K562 (cell line): ENCODE data around the gene GARIN5B. TPM values are rescaled to one million over a fixed set of nuclear protein-coding genes. Genes with fewer than 3 reads are reported as not detected.

Experiments used
- ATAC-seq: fragments of 200-7000 bp; cut with Tn5 transposase; 3 replicates; pipeline ENCODE4 v1.9.1; 2020; ENCODE audit warnings: moderate library complexity
- BruUV-seq: library from RNA; stranded (reverse); fragments of 400-500 nt; replicated peaks from 2 replicates; lab custom pipeline; 2021; lab: Mats Ljungman, UMichigan
- CTCF ChIA-PET: fragments of 300-600 bp; formaldehyde crosslinking; extraction: SDS; loops from one replicate; lab custom pipeline; 2021; ENCODE audit warnings: low intra/inter-chr PET ratio; lab: Yijun Ruan, JAX
- POLR2A ChIA-PET: fragments of 300-600, 350-650 bp; sonication (Branson Sonifier 250); formaldehyde crosslinking; extraction: SDS; loops from one replicate; lab custom pipeline; 2021; ENCODE audit warnings: antibody characterized with exemption, inconsistent platforms; lab: Yijun Ruan, JAX
- DNase-seq, 4 experiments: peaks; one replicate each; pipeline versions ENCODE4 v3.0.0 to v3.0.0-alpha.2; 2011 to 2018; ENCODE audit warnings: low spot score in 3 of 4, mixed read lengths in 3 of 4; ENCODE audit errors: extremely low read depth in 1 of 4
- FAIRE-seq: peaks from 2 replicates; lab custom pipeline; 2011; peaks lifted over from hg19 to GRCh38; lab: Jason Lieb, UNC
- H2AFZ ChIP-seq: 2 replicates; pipeline ENCODE4 v1.6.0; 2011; ENCODE audit warnings: low read depth, low read length, control low read depth, inconsistent platforms
- H3K27ac ChIP-seq: fragments of 200-600 bp; 3 replicates; pipeline ENCODE4 v1.8.0; 2011; ENCODE audit warnings: low read depth, mild to moderate bottlenecking, control low read depth, inconsistent platforms, low read length, moderate library complexity, mixed read lengths; ENCODE audit errors: extremely low read depth
- H3K27me3 ChIP-seq, 2 experiments: fragments of 300-600 bp in 1 of 2; 2 replicates in 1 of 2; 3 replicates in 1 of 2; pipeline versions ENCODE4 v1.6.0 to v1.8.0; 2011; ENCODE audit warnings: inconsistent platforms in 2 of 2, low read length in 2 of 2, mild to moderate bottlenecking in 1 of 2, mixed read lengths in 1 of 2, moderate library complexity in 1 of 2; ENCODE audit not compliant: control insufficient read depth in 2 of 2, insufficient read depth in 2 of 2
- H3K36me3 ChIP-seq: fragments of 300-600 bp; 3 replicates; pipeline ENCODE4 v1.8.0; 2011; ENCODE audit warnings: mild to moderate bottlenecking, low read length, inconsistent platforms; ENCODE audit not compliant: control insufficient read depth, insufficient read depth
- H3K4me1 ChIP-seq, 2 experiments: fragments of 200-600 bp in 1 of 2; replicated peaks in 1 of 2; 2 replicates in 1 of 2; 3 replicates in 1 of 2; pipeline versions ENCODE4 v1.5.1 to v1.8.0; 2011; ENCODE audit warnings: inconsistent platforms in 2 of 2, low read length in 2 of 2, mild to moderate bottlenecking in 1 of 2, mixed read lengths in 1 of 2, moderate library complexity in 1 of 2; ENCODE audit not compliant: control insufficient read depth in 2 of 2, insufficient read depth in 2 of 2
- H3K4me2 ChIP-seq: 2 replicates; pipeline ENCODE4 v1.6.1; 2011; ENCODE audit warnings: low read length, control low read depth, inconsistent platforms, mixed read lengths; ENCODE audit not compliant: insufficient read depth
- H3K4me3 ChIP-seq: fragments of 200-600 bp; sonication (generic), shearing (Covaris generic); 2 replicates; pipeline ENCODE4 v1.5.1; 2016; ENCODE audit warnings: control low read depth, inconsistent platforms
- H3K79me2 ChIP-seq: fragments of 200-600 bp; 3 replicates; pipeline ENCODE4 v1.8.0; 2011; ENCODE audit warnings: low read length, inconsistent platforms; ENCODE audit not compliant: control insufficient read depth, insufficient read depth
- H3K9ac ChIP-seq, 2 experiments: 2 replicates each; pipeline versions ENCODE4 v1.6.0 to v1.6.1; 2011; ENCODE audit warnings: low read depth in 2 of 2, low read length in 2 of 2, control low read depth in 1 of 2, inconsistent platforms in 1 of 2, mild to moderate bottlenecking in 1 of 2, mixed read lengths in 1 of 2; ENCODE audit not compliant: insufficient read depth in 1 of 2
- H3K9me1 ChIP-seq: one replicate; pipeline ENCODE4 v1.6.0; 2011; ENCODE audit warnings: inconsistent platforms, mild to moderate bottlenecking, low read length, moderate library complexity; ENCODE audit not compliant: control insufficient read depth, insufficient read depth
- H3K9me3 ChIP-seq: replicated peaks from 2 replicates; pipeline ENCODE4 v1.5.1; 2011; ENCODE audit warnings: low read depth, low read length, inconsistent platforms; ENCODE audit not compliant: control insufficient read depth, insufficient read depth
- H4K20me1 ChIP-seq: replicated peaks from 2 replicates; pipeline ENCODE4 v1.6.1; 2011; ENCODE audit warnings: low read length, inconsistent platforms, mixed read lengths; ENCODE audit not compliant: control insufficient read depth, insufficient read depth
- IFI16 ChIP-seq: fragments of 250-450 bp; sonication (Bioruptor Pico); IDR thresholded peaks from 2 replicates; pipeline ENCODE4 v2.1.2; 2022; ENCODE audit warnings: mild to moderate bottlenecking, inconsistent platforms
- RFX1 ChIP-seq: fragments of 450-650 bp; IDR thresholded peaks from 2 replicates; pipeline ENCODE4 v1.6.1; 2016; ENCODE audit warnings: mild to moderate bottlenecking, moderate library complexity
- SMAD4 ChIP-seq: fragments of 250-450 bp; sonication (Bioruptor Pico); conservative IDR thresholded peaks from 2 replicates; pipeline ENCODE4 v1.8.0; 2021; ENCODE audit warnings: inconsistent platforms, mild to moderate bottlenecking, moderate library complexity
- SNIP1 ChIP-seq: fragments of 450-650 bp; IDR thresholded peaks from 2 replicates; pipeline ENCODE4 v1.7.1; 2017; ENCODE audit warnings: low read depth, mild to moderate bottlenecking
- ZNF253 ChIP-seq: fragments of 250-450 bp; sonication (Bioruptor Pico); conservative IDR thresholded peaks from 2 replicates; pipeline ENCODE4 v1.6.1; 2021; ENCODE audit warnings: mild to moderate bottlenecking
- WGBS: fragments of 100-300 bp; shearing (Covaris generic); methylation state at CpG from one replicate; pipeline ENCODE4 v1.1.6; 2016; ENCODE audit warnings: low coverage, mixed read lengths; ENCODE audit not compliant: insufficient coverage; ENCODE audit errors: missing lambda C conversion rate; 5-methylcytosine and 5-hydroxymethylcytosine counted together
- in situ Hi-C: fragments of 300-500 bp; cut with MboI; formaldehyde crosslinking; loops from 4 replicates; pipeline ENCODE4 v1.15.0; 2018; ENCODE audit warnings: inconsistent platforms, mixed read lengths
- intact Hi-C: fragments of 100-400 bp; cut with micrococcal nuclease; formaldehyde crosslinking; loops from 2 replicates; pipeline ENCODE4 v1.14.2; 2022
- polyA plus RNA-seq, 8 experiments: library from polyadenylated mRNA; depleted of rRNA in 4 of 8; stranded (reverse) in 5 of 8; unstranded in 3 of 8; fragments of >200 nt; fragmentation: Nextera tagmentation in 2 of 8; fragmentation: Illumina TruSeq in 1 of 8; extraction: Ambion mirVana in 2 of 8; extraction: Trizol in 1 of 8; gene quantifications; 2 replicates each; pipeline versions ENCODE4 v1.2.1 to v1.2.3, GENCODE V29; 2011 to 2014; ENCODE audit warnings: inconsistent platforms in 1 of 8, missing spikeins in 1 of 8
- total RNA-seq, 7 experiments: library from RNA; depleted of rRNA in 6 of 7; stranded (reverse); fragments of >200 nt in 6 of 7; fragmentation: Illumina TruSeq in 2 of 7; extraction: Trizol in 2 of 7; gene quantifications; 2 replicates each; pipeline versions ENCODE4 v1.2.1 to v1.2.3, GENCODE V29; 2011 to 2021; ENCODE audit warnings: low replicate concordance in 1 of 7
- TF ChIP-seq, protein P1 (sequence below): fragments of 450-650 bp; formaldehyde crosslinking; IDR thresholded peaks from 2 replicates; pipeline ENCODE4 v1.4.0; 2022; ENCODE audit warnings: mild to moderate bottlenecking, moderate library complexity
- TF ChIP-seq, protein P2 (sequence below): sonication (generic); formaldehyde crosslinking; IDR thresholded peaks from 2 replicates; pipeline ENCODE4 v1.8.1; 2023; ENCODE audit warnings: missing genetic modification reagents, mild to moderate bottlenecking, borderline replicate concordance

Gene GARIN5B
- total and polyA plus RNA-seq, 9 of the 15 experiments (the other 6 are each of a cell fraction or from before 2014, with no cell fraction given), result not detected

DNA sequence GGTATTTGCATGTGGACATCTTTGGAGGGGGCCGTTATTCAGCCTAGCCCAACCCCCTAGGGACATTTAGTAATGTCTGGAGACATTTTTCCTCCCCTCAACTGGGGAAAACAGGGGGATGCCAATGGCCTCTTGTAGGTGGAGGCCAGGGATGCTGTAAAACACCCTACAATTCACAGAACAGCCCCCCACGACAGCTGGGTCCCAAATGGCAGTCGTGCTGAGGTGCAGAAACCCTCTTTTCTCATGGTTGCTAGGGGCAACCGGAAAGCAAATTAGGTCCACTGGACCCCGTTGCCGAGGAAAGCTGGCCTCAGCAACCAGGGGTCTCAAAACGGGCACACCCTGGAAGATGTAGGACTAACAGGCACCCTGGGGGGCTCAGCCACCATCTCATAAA, 52.6 kb downstream of the GARIN5B start:
- H3K4me3 ChIP-seq, result no peak overlapping the region
- no TSS peak for BruUV-seq
- FAIRE-seq (no peak), DNase-seq (no peak), ATAC-seq (no peak)
- CTCF ChIA-PET, result no interaction called here
- POLR2A ChIA-PET, result interaction anchor here (1.1 to 1.3 kb wide), 2 partner anchors 10 to 11 kb away, joined by 3 to 4 read pairs; no protein-coding TSS in a partner anchor
- H3K4me2 ChIP-seq, result no peak overlapping the region
- no peaks in the 10 kb centered on the region for H3K9me1 ChIP-seq
- H3K4me1 ChIP-seq, result peaks cover 9 to 40% of the 10 kb centered on the region in 2 experiments; a peak in 4 of 5 replicates
- peaks cover 5% of the 10 kb centered on the region; the same call in 1 of the 3 replicates for H3K36me3 ChIP-seq
- H3K27me3 ChIP-seq, result no peaks in the 10 kb centered on the region
- no peak overlapping the region for H3K9ac ChIP-seq
- H3K27ac ChIP-seq, result no peak overlapping the region
- in situ Hi-C loops (no loop called here), intact Hi-C loops (no loop called here)
- no peaks in the 10 kb centered on the region for H4K20me1 ChIP-seq
- no peaks in the 10 kb centered on the region for H3K79me2 ChIP-seq
- WGBS, result 51% methylated on average over 7 of the region's 7 CpGs
- TF ChIP-seq SMAD4 (CRISPR knock-in tag) (no peak), IFI16 (no peak), ZNF253 (CRISPR knock-in tag) (no peak), SNIP1 (no peak), RFX1 (peak; percentile 85)
- TF ChIP-seq, protein P1, sequence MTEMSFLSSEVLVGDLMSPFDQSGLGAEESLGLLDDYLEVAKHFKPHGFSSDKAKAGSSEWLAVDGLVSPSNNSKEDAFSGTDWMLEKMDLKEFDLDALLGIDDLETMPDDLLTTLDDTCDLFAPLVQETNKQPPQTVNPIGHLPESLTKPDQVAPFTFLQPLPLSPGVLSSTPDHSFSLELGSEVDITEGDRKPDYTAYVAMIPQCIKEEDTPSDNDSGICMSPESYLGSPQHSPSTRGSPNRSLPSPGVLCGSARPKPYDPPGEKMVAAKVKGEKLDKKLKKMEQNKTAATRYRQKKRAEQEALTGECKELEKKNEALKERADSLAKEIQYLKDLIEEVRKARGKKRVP, result no peak
- TF ChIP-seq, protein P2, sequence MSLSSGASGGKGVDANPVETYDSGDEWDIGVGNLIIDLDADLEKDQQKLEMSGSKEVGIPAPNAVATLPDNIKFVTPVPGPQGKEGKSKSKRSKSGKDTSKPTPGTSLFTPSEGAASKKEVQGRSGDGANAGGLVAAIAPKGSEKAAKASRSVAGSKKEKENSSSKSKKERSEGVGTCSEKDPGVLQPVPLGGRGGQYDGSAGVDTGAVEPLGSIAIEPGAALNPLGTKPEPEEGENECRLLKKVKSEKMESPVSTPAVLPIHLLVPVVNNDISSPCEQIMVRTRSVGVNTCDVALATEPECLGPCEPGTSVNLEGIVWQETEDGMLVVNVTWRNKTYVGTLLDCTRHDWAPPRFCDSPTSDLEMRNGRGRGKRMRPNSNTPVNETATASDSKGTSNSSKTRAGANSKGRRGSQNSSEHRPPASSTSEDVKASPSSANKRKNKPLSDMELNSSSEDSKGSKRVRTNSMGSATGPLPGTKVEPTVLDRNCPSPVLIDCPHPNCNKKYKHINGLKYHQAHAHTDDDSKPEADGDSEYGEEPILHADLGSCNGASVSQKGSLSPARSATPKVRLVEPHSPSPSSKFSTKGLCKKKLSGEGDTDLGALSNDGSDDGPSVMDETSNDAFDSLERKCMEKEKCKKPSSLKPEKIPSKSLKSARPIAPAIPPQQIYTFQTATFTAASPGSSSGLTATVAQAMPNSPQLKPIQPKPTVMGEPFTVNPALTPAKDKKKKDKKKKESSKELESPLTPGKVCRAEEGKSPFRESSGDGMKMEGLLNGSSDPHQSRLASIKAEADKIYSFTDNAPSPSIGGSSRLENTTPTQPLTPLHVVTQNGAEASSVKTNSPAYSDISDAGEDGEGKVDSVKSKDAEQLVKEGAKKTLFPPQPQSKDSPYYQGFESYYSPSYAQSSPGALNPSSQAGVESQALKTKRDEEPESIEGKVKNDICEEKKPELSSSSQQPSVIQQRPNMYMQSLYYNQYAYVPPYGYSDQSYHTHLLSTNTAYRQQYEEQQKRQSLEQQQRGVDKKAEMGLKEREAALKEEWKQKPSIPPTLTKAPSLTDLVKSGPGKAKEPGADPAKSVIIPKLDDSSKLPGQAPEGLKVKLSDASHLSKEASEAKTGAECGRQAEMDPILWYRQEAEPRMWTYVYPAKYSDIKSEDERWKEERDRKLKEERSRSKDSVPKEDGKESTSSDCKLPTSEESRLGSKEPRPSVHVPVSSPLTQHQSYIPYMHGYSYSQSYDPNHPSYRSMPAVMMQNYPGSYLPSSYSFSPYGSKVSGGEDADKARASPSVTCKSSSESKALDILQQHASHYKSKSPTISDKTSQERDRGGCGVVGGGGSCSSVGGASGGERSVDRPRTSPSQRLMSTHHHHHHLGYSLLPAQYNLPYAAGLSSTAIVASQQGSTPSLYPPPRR, result no peak
- TF ChIP-seq, all 486 proteins: peak for 1
- Histone ChIP-seq H3K9me3 (no peaks in the 10 kb centered on the region), H2AFZ (no peak overlapping the region)
